NCI-H2081 (cell line): ENCODE results near the gene IMMP1L.
A peak's percentile ranks its signal among the peaks of the same experiment; 100 is the strongest.

Source experiments
- DNase-seq, 2 experiments: peaks; one replicate each; lab custom pipeline; 2025; lab: John Stamatoyannopoulos, UW

IMMP1L gene

GRCh38 chr11:31397239-31397834 lies 112.1 kb downstream of the IMMP1L start:
- DNase-seq = peak; percentile 35 to 50

GRCh38 chr11:31387379-31387778 lies 122.0 kb downstream of the IMMP1L start:
- no peak for DNase-seq

GRCh38 chr11:31383116-31383515 lies 126.3 kb downstream of the IMMP1L start:
- no peak for DNase-seq
